Coronary artery (tissue), 2 donors: ENCODE results near the gene EIF2S2.
A peak's percentile ranks its signal among the peaks of the same experiment; 100 is the strongest.

Source experiments
- DNase-seq: peaks from one replicate; pipeline ENCODE4 v3.0.0-alpha.2; 2017; ENCODE audit warnings: low spot score
- H3K27ac ChIP-seq, 2 donors: fragments of 200-600 bp; sonication (generic); one replicate each; pipeline ENCODE4 v1.5.1; 2016 to 2019
- H3K4me3 ChIP-seq: fragments of 200-600 bp; sonication (generic); 2 replicates; pipeline ENCODE4 v1.5.1; 2016; ENCODE audit warnings: mild to moderate bottlenecking, moderate library complexity
- CTCF ChIP-seq: fragments of 200-600 bp; sonication (generic); IDR thresholded peaks from one replicate; pipeline ENCODE4 v1.5.1; 2019; ENCODE audit warnings: antibody characterized with exemption

EIF2S2 gene

GRCh38 chr20:34047917-34048316, 64.1 kb downstream of the EIF2S2 start:
- no peak for DNase-seq
- Histone ChIP-seq H3K4me3 (no peak overlapping the region), H3K27ac (no peak overlapping the region)
- TF ChIP-seq CTCF = no peak

GRCh38 chr20:34047010-34047687, 64.9 kb downstream of the EIF2S2 start:
- no peak overlapping the region for H3K27ac ChIP-seq
- no peak for DNase-seq
- no peak overlapping the region for H3K4me3 ChIP-seq
- no peak for TF ChIP-seq CTCF

GRCh38 chr20:34045930-34046725, 65.9 kb downstream of the EIF2S2 start:
- H3K4me3 ChIP-seq = no peak overlapping the region
- no peak for TF ChIP-seq CTCF
- no peak for DNase-seq
- no peak overlapping the region for H3K27ac ChIP-seq

- H3K4me3 ChIP-seq = no peak overlapping the region
- no peak for DNase-seq
- H3K27ac ChIP-seq = no peak overlapping the region
- no peak for TF ChIP-seq CTCF
These were observed 66.7 kb downstream of the EIF2S2 start for GRCh38 chr20:34045294-34045693.

- no peak for DNase-seq
- no peak overlapping the region for H3K27ac ChIP-seq
- H3K4me3 ChIP-seq = no peak overlapping the region
- no peak for TF ChIP-seq CTCF
These were observed 69.0 kb downstream of the EIF2S2 start for GRCh38 chr20:34043025-34043424.

GRCh38 chr20:34042262-34042661, 69.8 kb downstream of the EIF2S2 start:
- TF ChIP-seq CTCF = no peak
- DNase-seq = no peak
- no peak overlapping the region for H3K27ac ChIP-seq
- no peak overlapping the region for H3K4me3 ChIP-seq

GRCh38 chr20:34041226-34041625, 70.8 kb downstream of the EIF2S2 start:
- no peak for DNase-seq
- TF ChIP-seq CTCF = no peak
- peak overlapping the region in 1 of 2 donors; percentile 11 for H3K27ac ChIP-seq
- no peak overlapping the region for H3K4me3 ChIP-seq
